GM20000 (cell line): ENCODE results near the gene NEB.
A peak's percentile ranks its signal among the peaks of the same experiment; 100 is the strongest.

Experiments
- DNase-seq: peaks from one replicate; pipeline ENCODE4 v3.0.0; 2012; ENCODE audit warnings: low spot score
- TF ChIP-seq, protein P1 (sequence below): IDR thresholded peaks from 2 replicates; pipeline ENCODE4 v1.5.1; 2012; ENCODE audit warnings: mild to moderate bottlenecking, control low read depth; ENCODE audit errors: extremely low read depth, missing control alignments

Gene NEB

GRCh38 chr2:151470556-151470955 is 263.7 kb downstream of the NEB start:
- DNase-seq = no peak
- TF ChIP-seq, protein P1, sequence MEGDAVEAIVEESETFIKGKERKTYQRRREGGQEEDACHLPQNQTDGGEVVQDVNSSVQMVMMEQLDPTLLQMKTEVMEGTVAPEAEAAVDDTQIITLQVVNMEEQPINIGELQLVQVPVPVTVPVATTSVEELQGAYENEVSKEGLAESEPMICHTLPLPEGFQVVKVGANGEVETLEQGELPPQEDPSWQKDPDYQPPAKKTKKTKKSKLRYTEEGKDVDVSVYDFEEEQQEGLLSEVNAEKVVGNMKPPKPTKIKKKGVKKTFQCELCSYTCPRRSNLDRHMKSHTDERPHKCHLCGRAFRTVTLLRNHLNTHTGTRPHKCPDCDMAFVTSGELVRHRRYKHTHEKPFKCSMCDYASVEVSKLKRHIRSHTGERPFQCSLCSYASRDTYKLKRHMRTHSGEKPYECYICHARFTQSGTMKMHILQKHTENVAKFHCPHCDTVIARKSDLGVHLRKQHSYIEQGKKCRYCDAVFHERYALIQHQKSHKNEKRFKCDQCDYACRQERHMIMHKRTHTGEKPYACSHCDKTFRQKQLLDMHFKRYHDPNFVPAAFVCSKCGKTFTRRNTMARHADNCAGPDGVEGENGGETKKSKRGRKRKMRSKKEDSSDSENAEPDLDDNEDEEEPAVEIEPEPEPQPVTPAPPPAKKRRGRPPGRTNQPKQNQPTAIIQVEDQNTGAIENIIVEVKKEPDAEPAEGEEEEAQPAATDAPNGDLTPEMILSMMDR = no peak

- no peak for DNase-seq
- TF ChIP-seq, protein P1 = no peak
These were observed 268.5 kb downstream of the NEB start for GRCh38 chr2:151465771-151466170.

DNA sequence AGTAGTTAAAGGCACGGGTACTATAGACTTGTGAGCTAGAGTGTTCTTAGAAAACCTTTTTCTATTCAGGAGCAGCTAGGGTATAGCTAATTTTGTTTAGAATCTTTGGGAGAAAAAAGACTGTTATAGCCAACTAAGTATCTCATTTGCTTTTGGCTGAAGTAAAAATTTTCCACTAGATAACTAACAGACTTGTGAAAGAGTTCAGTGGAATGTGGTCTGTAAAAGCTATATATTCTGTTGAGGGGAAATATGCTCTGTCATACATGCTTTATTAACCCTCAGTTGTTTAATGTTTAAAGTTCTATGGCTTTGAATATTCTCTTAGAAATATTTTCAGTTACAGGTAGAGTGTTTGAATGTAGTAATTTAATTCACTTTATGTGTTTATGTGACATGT is 274.9 kb downstream of the NEB start:
- TF ChIP-seq, protein P1 = no peak
- no peak for DNase-seq

GRCh38 chr2:151439127-151439526 is 295.1 kb downstream of the NEB start:
- DNase-seq = no peak
- TF ChIP-seq, protein P1 = no peak

GRCh38 chr2:151438506-151438905 is 295.8 kb downstream of the NEB start:
- no peak for DNase-seq
- TF ChIP-seq, protein P1 = no peak

DNA sequence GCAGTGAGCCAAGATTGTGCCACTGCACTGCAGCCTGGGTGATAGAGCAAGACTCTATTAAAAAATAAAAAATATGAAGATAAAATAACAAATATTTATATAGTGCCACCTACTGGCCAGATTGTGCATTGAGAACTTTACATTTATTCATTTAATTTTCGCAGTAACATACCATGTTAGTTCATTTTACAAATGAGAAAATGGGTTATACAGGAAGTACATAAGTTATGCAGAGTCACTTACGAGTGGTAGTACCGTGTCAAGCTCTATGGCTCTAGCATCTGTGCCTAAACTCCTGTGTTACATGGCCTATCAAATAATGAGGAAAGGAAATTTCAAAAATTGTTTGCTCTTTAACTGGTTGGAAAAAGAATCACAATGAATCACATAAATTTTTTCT is 296.6 kb downstream of the NEB start:
- DNase-seq = peak; percentile 39
- TF ChIP-seq, protein P1 = no peak
